GM18505 (cell line): Measurements from ENCODE around the gene C9orf152.

Source experiments
- ATAC-seq: cut with Tn5 transposase; IDR thresholded peaks from one replicate; pipeline ENCODE4 v1.9.1; 2021; ENCODE audit not compliant: unreplicated experiment
- POLR2A ChIP-seq: IDR thresholded peaks from 4 replicates; pipeline ENCODE4 v1.6.1; 2011; ENCODE audit warnings: borderline replicate concordance; ENCODE audit not compliant: insufficient read depth, insufficient read length; ENCODE audit errors: extremely low read depth

C9orf152 gene

GRCh38 chr9:110180511-110181434 lies 27.2 kb downstream of the C9orf152 start:
- TF ChIP-seq POLR2A: no peak
- no peak for ATAC-seq

GRCh38 chr9:110179734-110180133 lies 28.2 kb downstream of the C9orf152 start:
- no peak for TF ChIP-seq POLR2A
- no peak for ATAC-seq

GRCh38 chr9:110178281-110178680 lies 29.7 kb downstream of the C9orf152 start:
- TF ChIP-seq POLR2A: no peak
- no peak for ATAC-seq

GRCh38 chr9:110175275-110175968 lies 32.5 kb downstream of the C9orf152 start:
- TF ChIP-seq POLR2A: no peak
- no peak for ATAC-seq

- TF ChIP-seq POLR2A: no peak
- ATAC-seq: no peak
These were observed 34.7 kb downstream of the C9orf152 start for GRCh38 chr9:110173322-110173642.

GRCh38 chr9:110170357-110171257 lies 37.4 kb downstream of the C9orf152 start:
- no peak for TF ChIP-seq POLR2A
- ATAC-seq: no peak

GRCh38 chr9:110168486-110168885 lies 39.5 kb downstream of the C9orf152 start:
- no peak for ATAC-seq
- no peak for TF ChIP-seq POLR2A

- ATAC-seq: no peak
- TF ChIP-seq POLR2A: no peak
These were observed 46.0 kb downstream of the C9orf152 start for GRCh38 chr9:110161940-110162339.

GRCh38 chr9:110160685-110161084 lies 47.3 kb downstream of the C9orf152 start:
- TF ChIP-seq POLR2A: no peak
- ATAC-seq: no peak

- no peak for TF ChIP-seq POLR2A
- no peak for ATAC-seq
These were observed 47.8 kb downstream of the C9orf152 start for GRCh38 chr9:110160123-110160522.

- no peak for ATAC-seq
- TF ChIP-seq POLR2A: no peak
These were observed 49.9 kb downstream of the C9orf152 start for GRCh38 chr9:110157823-110158664.

GRCh38 chr9:110156902-110157301 lies 51.1 kb downstream of the C9orf152 start:
- peak; percentile 72 for ATAC-seq
- no peak for TF ChIP-seq POLR2A
